B cell (primary cell): ENCODE data around the gene PLXNA1. TPM values are rescaled to one million over a fixed set of nuclear protein-coding genes. Genes with fewer than 3 reads are reported as not detected.

ENCODE experiments used
- ATAC-seq: fragments of 200-7000 bp; cut with Tn5 transposase; one replicate; pipeline ENCODE4 v1.10.0; 2021; ENCODE audit warnings: low read depth, mild to moderate bottlenecking, moderate number of reproducible peaks, moderate library complexity
- CTCF ChIA-PET: fragments of 350-600 bp; sonication (Branson Sonifier 250); formaldehyde crosslinking; loops from one replicate; lab custom pipeline; 2021; ENCODE audit warnings: antibody characterized with exemption, inconsistent platforms; lab: Charles Lee
- POLR2A ChIA-PET: fragments of 350-600 bp; sonication (Branson Sonifier 250); formaldehyde crosslinking; loops from one replicate; lab custom pipeline; 2021; ENCODE audit warnings: antibody characterized with exemption; lab: Charles Lee
- DNase-seq: peaks from one replicate; pipeline ENCODE4 v3.0.0; 2013
- H2AFZ ChIP-seq: 2 replicates; pipeline ENCODE4 v1.6.1; 2012; ENCODE audit warnings: mild to moderate bottlenecking, low read depth, low read length; ENCODE audit not compliant: insufficient read depth, poor library complexity, severe bottlenecking
- H3K27ac ChIP-seq, 2 donors: 1 replicate in 1 of 2; 2 replicates in 1 of 2; pipeline ENCODE4 v1.5.1; 2012 to 2013; ENCODE audit warnings: low read length in 2 of 2, mild to moderate bottlenecking in 2 of 2, moderate library complexity in 1 of 2
- H3K27me3 ChIP-seq, 4 experiments: fragments of 200-600 bp in 1 of 4; sonication (generic) in 1 of 4; replicated peaks in 1 of 4; 1 replicate in 2 of 4; 2 replicates in 2 of 4; pipeline versions ENCODE4 v1.6.1 to v1.7.0; 2013 to 2016; ENCODE audit warnings: low read length in 3 of 4, mild to moderate bottlenecking in 2 of 4, mixed read lengths in 1 of 4, moderate library complexity in 1 of 4; ENCODE audit not compliant: insufficient read depth in 4 of 4, control insufficient read depth in 3 of 4; ENCODE audit errors: control extremely low read depth in 1 of 4
- H3K36me3 ChIP-seq, 2 experiments: replicated peaks in 1 of 2; 1 replicate in 1 of 2; 2 replicates in 1 of 2; pipeline versions ENCODE4 v1.6.1 to v1.7.1; 2013; ENCODE audit warnings: low read length in 1 of 2; ENCODE audit not compliant: insufficient read depth in 2 of 2, control insufficient read depth in 1 of 2; ENCODE audit errors: control extremely low read depth in 1 of 2, extremely low read depth in 1 of 2
- H3K4me1 ChIP-seq, 2 donors: fragments of 200-600 bp in 1 of 2; sonication (generic) in 1 of 2; 1 replicate in 1 of 2; 2 replicates in 1 of 2; pipeline versions ENCODE4 v1.5.1 to v1.6.1; 2013 to 2017; ENCODE audit warnings: low read length in 2 of 2; ENCODE audit not compliant: control insufficient read depth in 2 of 2, insufficient read depth in 2 of 2
- H3K4me2 ChIP-seq: replicated peaks from 2 replicates; pipeline ENCODE3; 2012; ENCODE audit warnings: mild to moderate bottlenecking, low read depth, low read length; ENCODE audit not compliant: poor library complexity, severe bottlenecking
- H3K4me3 ChIP-seq, 5 experiments: fragments of 200-600 bp in 1 of 5; sonication (generic) in 1 of 5; 1 replicate in 3 of 5; 2 replicates in 2 of 5; pipeline versions ENCODE4 v1.5.1 to v1.7.0; 2011 to 2016; ENCODE audit warnings: low read length in 4 of 5, mild to moderate bottlenecking in 4 of 5, low read depth in 2 of 5, control low read depth in 1 of 5, moderate library complexity in 1 of 5; ENCODE audit not compliant: insufficient read depth in 1 of 5; ENCODE audit errors: control extremely low read depth in 1 of 5, extremely low read depth in 1 of 5
- H3K79me2 ChIP-seq: fragments of 200-600 bp; sonication (generic); one replicate; pipeline ENCODE4 v1.6.0; 2016; ENCODE audit warnings: low read length; ENCODE audit not compliant: control insufficient read depth, insufficient read depth
- H3K9ac ChIP-seq: fragments of 200-600 bp; sonication (generic); 2 replicates; pipeline ENCODE4 v1.6.1; 2017; ENCODE audit warnings: mild to moderate bottlenecking, low read length, moderate library complexity
- H3K9me3 ChIP-seq, 3 donors: one replicate each; pipeline versions ENCODE4 v1.6.1 to v1.7.1; 2013; ENCODE audit warnings: low read length in 2 of 3; ENCODE audit not compliant: control insufficient read depth in 2 of 3, insufficient read depth in 1 of 3; ENCODE audit errors: control extremely low read depth in 1 of 3
- H4K20me1 ChIP-seq: 2 replicates; pipeline ENCODE4 v1.6.0; 2012; ENCODE audit warnings: mild to moderate bottlenecking, low read length; ENCODE audit not compliant: insufficient read depth, control insufficient read depth, poor library complexity, severe bottlenecking
- H3K27ac Mint-ChIP-seq: one replicate; pipeline ENCODE4 v1.8.0; 2021; ENCODE audit warnings: mixed read lengths
- H3K27me3 Mint-ChIP-seq: one replicate; pipeline ENCODE4 v1.8.0; 2021; ENCODE audit warnings: mixed read lengths
- H3K4me1 Mint-ChIP-seq: one replicate; pipeline ENCODE4 v1.8.0; 2021; ENCODE audit warnings: mixed read lengths
- H3K4me3 Mint-ChIP-seq: one replicate; pipeline ENCODE4 v1.8.0; 2021; ENCODE audit warnings: mixed read lengths
- H3K9me3 Mint-ChIP-seq: one replicate; pipeline ENCODE4 v1.8.0; 2022; ENCODE audit warnings: mixed read lengths; ENCODE audit not compliant: insufficient read depth
- EZH2 ChIP-seq: IDR thresholded peaks from 2 replicates; pipeline ENCODE4 v1.6.1; 2012; ENCODE audit warnings: borderline replicate concordance, low read depth, mild to moderate bottlenecking, moderate library complexity, low read length; ENCODE audit not compliant: insufficient read depth, poor library complexity, severe bottlenecking
- whole genome bisulfite sequencing: methylation state at CpG from one replicate; pipeline ENCODE4 v1.1.5; 2013; ENCODE audit warnings: missing lambda C conversion rate; ENCODE audit not compliant: insufficient coverage; 5-methylcytosine and 5-hydroxymethylcytosine counted together
- intact Hi-C: fragments of 100-400 bp; cut with micrococcal nuclease; formaldehyde crosslinking; loops from one replicate; pipeline ENCODE4 v1.10.0; 2022
- polyA plus RNA-seq: library from polyadenylated mRNA; depleted of rRNA; stranded (reverse); fragments of >200 nt; gene quantifications from 2 replicates; pipeline ENCODE4 v1.2.3, GENCODE V29; 2012
- total RNA-seq, 2 donors: library from RNA; stranded (reverse); fragments of 120-200 nt in 1 of 2; gene quantifications; 1 replicate in 1 of 2; 2 replicates in 1 of 2; pipeline versions ENCODE4 v1.2.3 to v1.2.4, GENCODE V29; 2013 to 2022
- TF ChIP-seq, protein P1 (sequence below): fragments of 200-600 bp; IDR thresholded peaks from one replicate; pipeline ENCODE4 v1.8.0; 2022; ENCODE audit warnings: antibody characterized with exemption, mild to moderate bottlenecking

The PLXNA1 gene
- total and polyA plus RNA-seq, 2 donors (not counting 1 experiment from before 2014, with no cell fraction given): 6.7 to 22.3 TPM

DNA sequence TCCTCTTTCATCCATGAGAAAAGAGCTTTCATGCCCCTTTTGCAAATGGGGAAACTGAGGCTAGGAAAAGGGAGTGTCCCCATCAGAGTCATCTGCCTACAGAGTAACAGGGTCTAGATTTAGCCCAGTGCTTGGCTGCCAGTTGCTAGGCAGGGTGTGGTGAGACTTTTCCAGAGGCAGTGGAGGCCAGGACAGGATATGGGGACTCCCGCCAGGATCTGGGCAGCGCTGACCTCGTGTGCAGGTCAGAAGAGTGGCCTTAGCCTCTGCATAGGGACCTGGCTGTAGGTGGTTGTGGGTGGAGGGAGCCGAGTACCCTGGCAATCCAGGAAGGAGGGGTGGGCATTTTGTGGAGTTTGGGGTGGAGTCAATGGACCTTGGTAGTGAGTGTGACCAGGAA lies 4.2 kb downstream of the PLXNA1 start:
- Histone ChIP-seq H3K79me2 (no peaks in the 10 kb centered on the region), H3K9ac (no peak overlapping the region), H3K36me3 (no peaks in the 10 kb centered on the region), H3K4me3 (no peak overlapping the region), H3K27me3 (peaks cover 0 to 12% (median 5%) of the 10 kb centered on the region in 4 experiments), H3K4me2 (no peak overlapping the region), H4K20me1 (peaks cover 5% of the 10 kb centered on the region), H3K9me3 (peaks cover 0 to 3% (median 0%) of the 10 kb centered on the region in 3 donors), H3K27ac (no peak overlapping the region), H3K4me1 (peaks cover 9 to 14% of the 10 kb centered on the region in 2 donors), H2AFZ (no peak overlapping the region)
- H3K9me3 Mint-ChIP-seq: no peaks in the 10 kb centered on the region
- intact Hi-C loops: loop anchor here (10.0 kb wide), 1 partner anchor 1072 kb away; no protein-coding TSS in a partner anchor
- DNase-seq (no peak), ATAC-seq (no peak)
- WGBS: 85% methylated on average over 4 of the region's 4 CpGs
- H3K4me1 Mint-ChIP-seq: peaks cover 3% of the 10 kb centered on the region
- H3K27ac Mint-ChIP-seq: no peak overlapping the region
- POLR2A ChIA-PET: no interaction called here
- H3K4me3 Mint-ChIP-seq: no peak overlapping the region
- CTCF ChIA-PET: no interaction called here
- H3K27me3 Mint-ChIP-seq: no peaks in the 10 kb centered on the region
- TF ChIP-seq EZH2: no peak
- TF ChIP-seq, protein P1, sequence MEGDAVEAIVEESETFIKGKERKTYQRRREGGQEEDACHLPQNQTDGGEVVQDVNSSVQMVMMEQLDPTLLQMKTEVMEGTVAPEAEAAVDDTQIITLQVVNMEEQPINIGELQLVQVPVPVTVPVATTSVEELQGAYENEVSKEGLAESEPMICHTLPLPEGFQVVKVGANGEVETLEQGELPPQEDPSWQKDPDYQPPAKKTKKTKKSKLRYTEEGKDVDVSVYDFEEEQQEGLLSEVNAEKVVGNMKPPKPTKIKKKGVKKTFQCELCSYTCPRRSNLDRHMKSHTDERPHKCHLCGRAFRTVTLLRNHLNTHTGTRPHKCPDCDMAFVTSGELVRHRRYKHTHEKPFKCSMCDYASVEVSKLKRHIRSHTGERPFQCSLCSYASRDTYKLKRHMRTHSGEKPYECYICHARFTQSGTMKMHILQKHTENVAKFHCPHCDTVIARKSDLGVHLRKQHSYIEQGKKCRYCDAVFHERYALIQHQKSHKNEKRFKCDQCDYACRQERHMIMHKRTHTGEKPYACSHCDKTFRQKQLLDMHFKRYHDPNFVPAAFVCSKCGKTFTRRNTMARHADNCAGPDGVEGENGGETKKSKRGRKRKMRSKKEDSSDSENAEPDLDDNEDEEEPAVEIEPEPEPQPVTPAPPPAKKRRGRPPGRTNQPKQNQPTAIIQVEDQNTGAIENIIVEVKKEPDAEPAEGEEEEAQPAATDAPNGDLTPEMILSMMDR: no peak

- DNase-seq: no peak
- TF ChIP-seq, protein P1: no peak
- no peak for TF ChIP-seq EZH2
- H3K79me2 ChIP-seq: no peaks in the 10 kb centered on the region
- peaks cover 0 to 3% (median 0%) of the 10 kb centered on the region in 3 donors for H3K9me3 ChIP-seq
- Mint-ChIP-seq H3K4me1 (no peaks in the 10 kb centered on the region), H3K9me3 (no peaks in the 10 kb centered on the region), H3K4me3 (no peak overlapping the region), H3K27me3 (no peaks in the 10 kb centered on the region), H3K27ac (no peak overlapping the region)
- ChIA-PET POLR2A (no interaction called here), CTCF (no interaction called here)
- no peak for ATAC-seq
- H3K27ac ChIP-seq: no peak overlapping the region
- H2AFZ ChIP-seq: no peak overlapping the region
- no peaks in the 10 kb centered on the region for H3K36me3 ChIP-seq
- no peak overlapping the region for H3K4me3 ChIP-seq
- intact Hi-C loops: loop anchor here (10.0 kb wide), 1 partner anchor 1073 kb away; no protein-coding TSS in a partner anchor
- H4K20me1 ChIP-seq: peaks cover 5% of the 10 kb centered on the region
- peaks cover 0 to 12% (median 5%) of the 10 kb centered on the region in 4 experiments for H3K27me3 ChIP-seq
- no peak overlapping the region for H3K4me2 ChIP-seq
- H3K4me1 ChIP-seq: peaks cover 9 to 10% of the 10 kb centered on the region in 2 donors
- H3K9ac ChIP-seq: no peak overlapping the region
- WGBS: 91% methylated on average over 8 of the region's 8 CpGs
Measured at GRCh38 chr3:126987596-126987995, 4.7 kb downstream of the PLXNA1 start.
